K562 (cell line): ENCODE data around the gene UMODL1. TPM values are rescaled to one million over a fixed set of nuclear protein-coding genes. Genes with fewer than 3 reads are reported as not detected.

Experiments
- ATAC-seq: fragments of 200-7000 bp; cut with Tn5 transposase; 3 replicates; pipeline ENCODE4 v1.9.1; 2020; ENCODE audit warnings: moderate library complexity
- BruUV-seq: library from RNA; stranded (reverse); fragments of 400-500 nt; replicated peaks from 2 replicates; lab custom pipeline; 2021; lab: Mats Ljungman, UMichigan
- CTCF ChIA-PET: fragments of 300-600 bp; formaldehyde crosslinking; extraction: SDS; loops from one replicate; lab custom pipeline; 2021; ENCODE audit warnings: low intra/inter-chr PET ratio; lab: Yijun Ruan, JAX
- POLR2A ChIA-PET: fragments of 300-600, 350-650 bp; sonication (Branson Sonifier 250); formaldehyde crosslinking; extraction: SDS; loops from one replicate; lab custom pipeline; 2021; ENCODE audit warnings: antibody characterized with exemption, inconsistent platforms; lab: Yijun Ruan, JAX
- DNase-seq, 4 experiments: peaks; one replicate each; pipeline versions ENCODE4 v3.0.0 to v3.0.0-alpha.2; 2011 to 2018; ENCODE audit warnings: low spot score in 3 of 4, mixed read lengths in 3 of 4; ENCODE audit errors: extremely low read depth in 1 of 4
- FAIRE-seq: peaks from 2 replicates; lab custom pipeline; 2011; peaks lifted over from hg19 to GRCh38; lab: Jason Lieb, UNC
- H2AFZ ChIP-seq: 2 replicates; pipeline ENCODE4 v1.6.0; 2011; ENCODE audit warnings: low read depth, low read length, control low read depth, inconsistent platforms
- H3K27ac ChIP-seq: fragments of 200-600 bp; 3 replicates; pipeline ENCODE4 v1.8.0; 2011; ENCODE audit warnings: low read depth, mild to moderate bottlenecking, control low read depth, inconsistent platforms, low read length, moderate library complexity, mixed read lengths; ENCODE audit errors: extremely low read depth
- H3K27me3 ChIP-seq, 2 experiments: fragments of 300-600 bp in 1 of 2; 2 replicates in 1 of 2; 3 replicates in 1 of 2; pipeline versions ENCODE4 v1.6.0 to v1.8.0; 2011; ENCODE audit warnings: inconsistent platforms in 2 of 2, low read length in 2 of 2, mild to moderate bottlenecking in 1 of 2, mixed read lengths in 1 of 2, moderate library complexity in 1 of 2; ENCODE audit not compliant: control insufficient read depth in 2 of 2, insufficient read depth in 2 of 2
- H3K36me3 ChIP-seq: fragments of 300-600 bp; 3 replicates; pipeline ENCODE4 v1.8.0; 2011; ENCODE audit warnings: mild to moderate bottlenecking, low read length, inconsistent platforms; ENCODE audit not compliant: control insufficient read depth, insufficient read depth
- H3K4me1 ChIP-seq, 2 experiments: fragments of 200-600 bp in 1 of 2; replicated peaks in 1 of 2; 2 replicates in 1 of 2; 3 replicates in 1 of 2; pipeline versions ENCODE4 v1.5.1 to v1.8.0; 2011; ENCODE audit warnings: inconsistent platforms in 2 of 2, low read length in 2 of 2, mild to moderate bottlenecking in 1 of 2, mixed read lengths in 1 of 2, moderate library complexity in 1 of 2; ENCODE audit not compliant: control insufficient read depth in 2 of 2, insufficient read depth in 2 of 2
- H3K4me2 ChIP-seq: 2 replicates; pipeline ENCODE4 v1.6.1; 2011; ENCODE audit warnings: low read length, control low read depth, inconsistent platforms, mixed read lengths; ENCODE audit not compliant: insufficient read depth
- H3K4me3 ChIP-seq: fragments of 200-600 bp; sonication (generic), shearing (Covaris generic); 2 replicates; pipeline ENCODE4 v1.5.1; 2016; ENCODE audit warnings: control low read depth, inconsistent platforms
- H3K79me2 ChIP-seq: fragments of 200-600 bp; 3 replicates; pipeline ENCODE4 v1.8.0; 2011; ENCODE audit warnings: low read length, inconsistent platforms; ENCODE audit not compliant: control insufficient read depth, insufficient read depth
- H3K9ac ChIP-seq, 2 experiments: 2 replicates each; pipeline versions ENCODE4 v1.6.0 to v1.6.1; 2011; ENCODE audit warnings: low read depth in 2 of 2, low read length in 2 of 2, control low read depth in 1 of 2, inconsistent platforms in 1 of 2, mild to moderate bottlenecking in 1 of 2, mixed read lengths in 1 of 2; ENCODE audit not compliant: insufficient read depth in 1 of 2
- H3K9me1 ChIP-seq: one replicate; pipeline ENCODE4 v1.6.0; 2011; ENCODE audit warnings: inconsistent platforms, mild to moderate bottlenecking, low read length, moderate library complexity; ENCODE audit not compliant: control insufficient read depth, insufficient read depth
- H3K9me3 ChIP-seq: replicated peaks from 2 replicates; pipeline ENCODE4 v1.5.1; 2011; ENCODE audit warnings: low read depth, low read length, inconsistent platforms; ENCODE audit not compliant: control insufficient read depth, insufficient read depth
- H4K20me1 ChIP-seq: replicated peaks from 2 replicates; pipeline ENCODE4 v1.6.1; 2011; ENCODE audit warnings: low read length, inconsistent platforms, mixed read lengths; ENCODE audit not compliant: control insufficient read depth, insufficient read depth
- BHLHE40 ChIP-seq: IDR thresholded peaks from 2 replicates; pipeline ENCODE4 v1.6.1; 2011; ENCODE audit warnings: low read length, improper control_type of control experiment
- CSDE1 ChIP-seq, 2 experiments: fragments of 450-650 bp; IDR thresholded peaks; 2 replicates each; pipeline ENCODE4 v1.6.1; 2016; ENCODE audit warnings: mild to moderate bottlenecking in 1 of 2
- FUS ChIP-seq: fragments of 200-400 bp; formaldehyde crosslinking; optimal IDR thresholded peaks from 2 replicates; pipeline ENCODE3; 2017; ENCODE audit warnings: low read depth, low read length
- KDM2B ChIP-seq: fragments of 250-450 bp; sonication (Bioruptor Pico); IDR thresholded peaks from 2 replicates; pipeline ENCODE4 v1.8.0; 2021; ENCODE audit warnings: mild to moderate bottlenecking, moderate library complexity
- MCM3 ChIP-seq: fragments of 450-650 bp; IDR thresholded peaks from 2 replicates; pipeline ENCODE4 v1.6.1; 2016
- PHF20 ChIP-seq: fragments of 450-650 bp; IDR thresholded peaks from 2 replicates; pipeline ENCODE4 v1.6.1; 2018; ENCODE audit not compliant: partially characterized antibody
- RFX5 ChIP-seq: IDR thresholded peaks from 2 replicates; pipeline ENCODE4 v1.6.1; 2011; ENCODE audit warnings: low read depth, mild to moderate bottlenecking, improper control_type of control experiment, low read length
- THAP12 ChIP-seq: fragments of 250-450 bp; sonication (Bioruptor Pico); IDR thresholded peaks from 2 replicates; pipeline ENCODE4 v1.9.0; 2021; ENCODE audit warnings: mild to moderate bottlenecking, inconsistent platforms
- TSC22D4 ChIP-seq: fragments of 450-650 bp; IDR thresholded peaks from 2 replicates; pipeline ENCODE4 v1.6.1; 2016; ENCODE audit warnings: missing genetic modification characterization, missing biosample characterization, control low read depth
- ZNF445 ChIP-seq: fragments of 250-450 bp; sonication (Bioruptor Pico); IDR thresholded peaks from 2 replicates; pipeline ENCODE4 v1.4.0; 2020; ENCODE audit warnings: low read depth, mild to moderate bottlenecking, moderate library complexity
- ZNF561 ChIP-seq: fragments of 450-650 bp; formaldehyde crosslinking; conservative IDR thresholded peaks from 2 replicates; pipeline ENCODE4 v1.4.0; 2020; ENCODE audit warnings: mild to moderate bottlenecking, moderate library complexity
- WGBS: fragments of 100-300 bp; shearing (Covaris generic); methylation state at CpG from one replicate; pipeline ENCODE4 v1.1.6; 2016; ENCODE audit warnings: low coverage, mixed read lengths; ENCODE audit not compliant: insufficient coverage; ENCODE audit errors: missing lambda C conversion rate; 5-methylcytosine and 5-hydroxymethylcytosine counted together
- in situ Hi-C: fragments of 300-500 bp; cut with MboI; formaldehyde crosslinking; loops from 4 replicates; pipeline ENCODE4 v1.15.0; 2018; ENCODE audit warnings: inconsistent platforms, mixed read lengths
- intact Hi-C: fragments of 100-400 bp; cut with micrococcal nuclease; formaldehyde crosslinking; loops from 2 replicates; pipeline ENCODE4 v1.14.2; 2022
- polyA plus RNA-seq, 8 experiments: library from polyadenylated mRNA; depleted of rRNA in 4 of 8; stranded (reverse) in 5 of 8; unstranded in 3 of 8; fragments of >200 nt; fragmentation: Nextera tagmentation in 2 of 8; fragmentation: Illumina TruSeq in 1 of 8; extraction: Ambion mirVana in 2 of 8; extraction: Trizol in 1 of 8; gene quantifications; 2 replicates each; pipeline versions ENCODE4 v1.2.1 to v1.2.3, GENCODE V29; 2011 to 2014; ENCODE audit warnings: inconsistent platforms in 1 of 8, missing spikeins in 1 of 8
- total RNA-seq, 7 experiments: library from RNA; depleted of rRNA in 6 of 7; stranded (reverse); fragments of >200 nt in 6 of 7; fragmentation: Illumina TruSeq in 2 of 7; extraction: Trizol in 2 of 7; gene quantifications; 2 replicates each; pipeline versions ENCODE4 v1.2.1 to v1.2.3, GENCODE V29; 2011 to 2021; ENCODE audit warnings: low replicate concordance in 1 of 7

UMODL1 gene
- total and polyA plus RNA-seq, 9 of the 15 experiments (the other 6 are each of a cell fraction or from before 2014, with no cell fraction given): not detected

GRCh38 chr21:42042651-42043050, 28.5 kb upstream of the UMODL1 start:
- H3K27me3 ChIP-seq: peaks cover 67 to 83% of the 10 kb centered on the region in 2 experiments
- H3K9me1 ChIP-seq: no peaks in the 10 kb centered on the region
- POLR2A ChIA-PET: no interaction called here
- intact Hi-C loops (no loop called here), in situ Hi-C loops (no loop called here)
- no peak overlapping the region for H2AFZ ChIP-seq
- ATAC-seq (no peak), FAIRE-seq (no peak), DNase-seq (no peak)
- H3K4me2 ChIP-seq: no peak overlapping the region
- peaks cover 15% of the 10 kb centered on the region for H4K20me1 ChIP-seq
- no peaks in the 10 kb centered on the region for H3K79me2 ChIP-seq
- TF ChIP-seq ZNF561 (CRISPR knock-in tag) (no peak), MCM3 (no peak), THAP12 (CRISPR knock-in tag) (no peak), KDM2B (CRISPR knock-in tag) (no peak), ZNF445 (no peak), RFX5 (no peak), BHLHE40 (no peak), FUS (no peak), TSC22D4 (tag) (no peak), CSDE1 (IDR thresholded peaks at IDR 0.05) (no peak), PHF20 (no peak)
- CTCF ChIA-PET: no interaction called here
- no peaks in the 10 kb centered on the region for H3K36me3 ChIP-seq
- under 1% methylated on average over 9 of the region's 9 CpGs for WGBS
- BruUV-seq: no TSS peak
- no peak overlapping the region for H3K9ac ChIP-seq
- H3K4me1 ChIP-seq: peaks cover under 1 to 8% of the 10 kb centered on the region in 2 experiments; a peak in 2 of 5 replicates
- H3K27ac ChIP-seq: no peak overlapping the region
- no peak overlapping the region for H3K4me3 ChIP-seq
- 0 out of 2 replicates have a peak, but pooled peaks cover 5% of the 10 kb centered on the region for H3K9me3 ChIP-seq
